Retinal pigment epithelial cell (primary cell): ENCODE results near the gene PNRC2.
A peak's percentile ranks its signal among the peaks of the same experiment; 100 is the strongest.

Experiments
- DNase-seq: peaks from one replicate; pipeline ENCODE4 v3.0.0-alpha.2; 2010; ENCODE audit warnings: low read depth
- H3K4me3 ChIP-seq: 2 replicates; pipeline ENCODE4 v1.5.1; 2011; ENCODE audit warnings: mild to moderate bottlenecking, low read length, control low read depth, moderate library complexity
- CTCF ChIP-seq: conservative IDR thresholded peaks from 2 replicates; pipeline ENCODE4 v1.5.1; 2011; ENCODE audit warnings: low read depth, low read length, control low read depth, inconsistent platforms

Gene PNRC2

DNA sequence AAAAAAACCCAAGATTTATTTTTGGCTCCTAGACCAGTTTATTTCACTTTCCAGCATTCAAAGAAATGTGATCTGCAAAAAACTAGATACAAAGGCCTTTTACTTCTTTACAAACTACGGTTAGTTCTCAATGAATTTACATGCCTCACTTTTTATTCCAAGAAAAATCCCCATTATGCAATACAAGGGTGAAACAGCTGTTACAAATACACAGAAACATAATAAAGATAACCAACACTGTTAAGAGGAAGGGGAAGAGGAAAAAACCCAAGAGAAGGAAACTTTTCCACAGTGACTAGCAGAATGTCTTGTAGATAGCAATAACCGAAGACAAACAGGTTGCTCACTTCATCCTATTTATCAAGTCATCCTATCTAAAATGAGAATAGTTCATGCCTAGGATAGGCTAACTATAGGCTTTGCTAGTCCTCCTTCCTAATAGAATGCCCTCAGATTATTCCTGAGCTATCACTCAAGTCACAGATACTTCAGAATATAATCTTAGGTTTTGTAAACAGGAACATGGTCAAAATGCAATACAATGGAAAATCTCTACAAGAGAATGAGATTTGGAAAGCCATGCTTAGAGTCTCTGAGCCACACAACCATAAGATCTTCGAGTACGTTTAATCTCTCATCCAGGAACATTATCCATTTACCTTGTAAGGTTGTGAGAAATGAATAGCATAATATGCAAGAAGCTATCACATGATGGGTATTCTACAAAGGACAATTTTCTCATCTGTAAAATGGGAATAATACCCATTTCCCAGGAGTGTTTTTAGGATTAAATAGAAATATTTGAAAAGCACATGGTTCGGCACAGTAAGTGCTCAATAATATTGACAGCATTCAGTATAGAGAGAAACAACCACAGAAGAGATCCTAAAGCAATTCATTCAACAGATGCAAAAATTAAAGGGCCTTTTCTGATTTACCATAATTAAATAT is 5.4 kb downstream of the PNRC2 start:
- H3K4me3 ChIP-seq, result no peak overlapping the region
- no peak for DNase-seq
- no peak for TF ChIP-seq CTCF

DNA sequence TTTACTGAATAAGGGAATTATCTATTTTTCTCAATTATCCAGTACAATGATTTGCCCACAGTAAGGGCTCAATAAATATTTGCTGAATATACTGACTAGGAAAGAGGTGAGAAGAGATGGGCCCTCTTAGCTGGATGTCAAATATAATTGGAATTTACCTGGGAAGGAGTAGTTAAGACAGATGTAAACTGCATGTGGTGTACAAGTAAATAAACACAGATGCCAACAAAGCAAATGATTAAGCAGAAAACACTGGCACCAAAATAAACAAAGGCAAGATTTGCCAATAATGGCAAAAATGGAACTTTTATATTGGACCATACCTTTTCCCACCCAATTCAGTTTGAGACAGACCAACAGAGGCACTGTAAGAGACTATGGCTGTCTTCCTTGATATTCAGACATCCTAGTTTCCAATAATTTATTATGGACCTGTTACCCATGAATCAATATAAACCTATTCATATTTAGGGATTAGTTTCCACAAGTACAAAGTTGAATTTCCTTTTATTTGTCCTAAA is 7.4 kb downstream of the PNRC2 start:
- TF ChIP-seq CTCF, result no peak
- no peak for DNase-seq
- H3K4me3 ChIP-seq, result no peak overlapping the region

- no peak for TF ChIP-seq CTCF
- DNase-seq, result no peak
- H3K4me3 ChIP-seq, result no peak overlapping the region
These were observed 8.2 kb downstream of the PNRC2 start for GRCh38 chr1:23967871-23968270.

GRCh38 chr1:23977187-23977853 is 17.7 kb downstream of the PNRC2 start:
- H3K4me3 ChIP-seq, result peak overlapping the region; percentile 7
- DNase-seq, result no peak
- no peak for TF ChIP-seq CTCF

- TF ChIP-seq CTCF, result no peak
- DNase-seq, result no peak
- peak overlapping the region; percentile 95 for H3K4me3 ChIP-seq
These were observed 18.2 kb downstream of the PNRC2 start for GRCh38 chr1:23977854-23978191.

GRCh38 chr1:23978805-23979204 is 19.2 kb downstream of the PNRC2 start:
- no peak for TF ChIP-seq CTCF
- no peak for DNase-seq
- H3K4me3 ChIP-seq, result peak overlapping the region; percentile 95
